Glutamatergic neuron (in vitro differentiated cells): Measurements from ENCODE around the gene SCMH1. TPM values are rescaled to one million over a fixed set of nuclear protein-coding genes. Genes with fewer than 3 reads are reported as not detected.

Experiments
- DNase-seq: peaks from one replicate; pipeline ENCODE4 v3.0.0; 2022
- H3K27ac Mint-ChIP-seq: one replicate; pipeline ENCODE4 v1.8.0; 2020; ENCODE audit warnings: mild to moderate bottlenecking, mixed read lengths, inconsistent platforms; ENCODE audit not compliant: unreplicated experiment
- H3K27me3 Mint-ChIP-seq: one replicate; pipeline ENCODE4 v1.8.0; 2020; ENCODE audit warnings: mild to moderate bottlenecking, moderate library complexity, mixed read lengths, inconsistent platforms; ENCODE audit not compliant: unreplicated experiment
- H3K36me3 Mint-ChIP-seq: one replicate; pipeline ENCODE4 v1.8.0; 2020; ENCODE audit warnings: mild to moderate bottlenecking, mixed read lengths, inconsistent platforms; ENCODE audit not compliant: unreplicated experiment
- H3K4me1 Mint-ChIP-seq: one replicate; pipeline ENCODE4 v1.8.0; 2020; ENCODE audit warnings: mild to moderate bottlenecking, low read depth, mixed read lengths, inconsistent platforms; ENCODE audit not compliant: unreplicated experiment
- H3K4me3 Mint-ChIP-seq: one replicate; pipeline ENCODE4 v1.8.0; 2020; ENCODE audit warnings: mild to moderate bottlenecking, mixed read lengths, inconsistent platforms; ENCODE audit not compliant: unreplicated experiment
- H3K9me3 Mint-ChIP-seq: one replicate; pipeline ENCODE4 v1.8.0; 2020; ENCODE audit warnings: mild to moderate bottlenecking, moderate library complexity, mixed read lengths, inconsistent platforms; ENCODE audit not compliant: unreplicated experiment
- CTCF ChIP-seq: fragments of 200-600 bp; sonication (generic); IDR thresholded peaks from one replicate; pipeline ENCODE4 v1.5.0; 2021; ENCODE audit not compliant: partially characterized antibody, unreplicated experiment
- total RNA-seq: library from RNA; stranded (reverse); fragmentation: NEBNext Ultra II Directional; extraction: Animal tissue kit (Norgen Biotek cat#: 25700); gene quantifications from one replicate; pipeline ENCODE4 v1.2.1, GENCODE V29; 2021; ENCODE audit not compliant: unreplicated experiment

Gene SCMH1
- total RNA-seq, 1 donor from 2014 or later, result 17.8 TPM

GRCh38 chr1:41101950-41102607 is 140.0 kb downstream of the SCMH1 start:
- Mint-ChIP-seq H3K4me1 (no peaks in the 10 kb centered on the region), H3K27ac (no peak overlapping the region), H3K4me3 (no peak overlapping the region), H3K9me3 (no peaks in the 10 kb centered on the region), H3K36me3 (no peaks in the 10 kb centered on the region), H3K27me3 (no peaks in the 10 kb centered on the region)
- no peak for DNase-seq
- no peak for TF ChIP-seq CTCF

- Mint-ChIP-seq H3K27me3 (no peaks in the 10 kb centered on the region), H3K4me3 (no peak overlapping the region), H3K27ac (no peak overlapping the region), H3K36me3 (no peaks in the 10 kb centered on the region), H3K4me1 (no peaks in the 10 kb centered on the region), H3K9me3 (no peaks in the 10 kb centered on the region)
- TF ChIP-seq CTCF, result no peak
- no peak for DNase-seq
Measured at GRCh38 chr1:41101076-41101475, 141.0 kb downstream of the SCMH1 start.

GRCh38 chr1:41100170-41100569 is 141.9 kb downstream of the SCMH1 start:
- H3K4me3 Mint-ChIP-seq, result no peak overlapping the region
- no peaks in the 10 kb centered on the region for H3K36me3 Mint-ChIP-seq
- TF ChIP-seq CTCF, result no peak
- H3K9me3 Mint-ChIP-seq, result no peaks in the 10 kb centered on the region
- no peak overlapping the region for H3K27ac Mint-ChIP-seq
- no peaks in the 10 kb centered on the region for H3K27me3 Mint-ChIP-seq
- DNase-seq, result no peak
- H3K4me1 Mint-ChIP-seq, result no peaks in the 10 kb centered on the region

- H3K27ac Mint-ChIP-seq, result no peak overlapping the region
- H3K4me1 Mint-ChIP-seq, result no peaks in the 10 kb centered on the region
- H3K27me3 Mint-ChIP-seq, result no peaks in the 10 kb centered on the region
- H3K4me3 Mint-ChIP-seq, result no peak overlapping the region
- H3K36me3 Mint-ChIP-seq, result no peaks in the 10 kb centered on the region
- TF ChIP-seq CTCF, result no peak
- no peak for DNase-seq
- H3K9me3 Mint-ChIP-seq, result no peaks in the 10 kb centered on the region
Measured at GRCh38 chr1:41098730-41099460, 143.2 kb downstream of the SCMH1 start.

- Mint-ChIP-seq H3K9me3 (no peaks in the 10 kb centered on the region), H3K4me1 (no peaks in the 10 kb centered on the region), H3K4me3 (no peak overlapping the region), H3K36me3 (no peaks in the 10 kb centered on the region), H3K27me3 (no peaks in the 10 kb centered on the region), H3K27ac (no peak overlapping the region)
- no peak for DNase-seq
- TF ChIP-seq CTCF, result no peak
Measured at GRCh38 chr1:41097105-41097504, 145.0 kb downstream of the SCMH1 start.
